Left colon (tissue), 2 donors: ENCODE results near the gene TSPAN11. TPM values are rescaled to one million over a fixed set of nuclear protein-coding genes. Genes with fewer than 3 reads are reported as not detected.

Experiments used
- ATAC-seq: fragments of 200-7000 bp; cut with Tn5 transposase; one replicate; pipeline ENCODE4 v1.9.1; 2020; ENCODE audit warnings: mild to moderate bottlenecking, moderate library complexity
- DNase-seq, 2 donors: peaks; one replicate each; pipeline ENCODE4 v3.0.0-alpha.2; 2020
- intact Hi-C, 2 donors: fragments of 100-400 bp; cut with DNase I in 1 of 2; cut with micrococcal nuclease in 1 of 2; formaldehyde crosslinking; loops; one replicate each; pipeline versions ENCODE4 v1.11.2 to v1.14.0; 2022; cut with DNase I, micrococcal nuclease
- total RNA-seq, 2 donors: library from RNA; stranded (reverse); fragmentation: NEBNext Ultra II Directional; extraction: Animal tissue kit (Norgen Biotek cat#: 25700); gene quantifications; one replicate each; pipeline ENCODE4 v1.2.1, GENCODE V29; 2021
- donor health status: DM: no; HTN: no; CAD: no.
- donor health status: DM: yes; HTN: yes; CAD: no.

Gene TSPAN11
- total RNA-seq, 2 donors from 2014 or later: 2.7 to 4.6 TPM

GRCh38 chr12:30991466-30991865, 64.9 kb downstream of the TSPAN11 start:
- DNase-seq: no peak
- intact Hi-C loops: no loop called here
- no peak for ATAC-seq

GRCh38 chr12:30992381-30992780, 65.8 kb downstream of the TSPAN11 start:
- DNase-seq: no peak
- intact Hi-C loops: no loop called here
- ATAC-seq: no peak

GRCh38 chr12:30993766-30994165, 67.2 kb downstream of the TSPAN11 start:
- DNase-seq: no peak
- intact Hi-C loops: no loop called here
- no peak for ATAC-seq

GRCh38 chr12:30994274-30994673, 67.7 kb downstream of the TSPAN11 start:
- intact Hi-C loops: no loop called here
- no peak for ATAC-seq
- no peak for DNase-seq

- no peak for DNase-seq
- no peak for ATAC-seq
- intact Hi-C loops: no loop called here
Observed at GRCh38 chr12:30996255-30996654, 69.7 kb downstream of the TSPAN11 start.

- intact Hi-C loops: no loop called here
- DNase-seq: no peak
- no peak for ATAC-seq
Observed at GRCh38 chr12:30996752-30997151, 70.2 kb downstream of the TSPAN11 start.

- no peak for DNase-seq
- intact Hi-C loops: no loop called here
- no peak for ATAC-seq
Observed at GRCh38 chr12:30997685-30998440, 71.3 kb downstream of the TSPAN11 start.

- no peak for ATAC-seq
- DNase-seq: no peak
- intact Hi-C loops: no loop called here
Observed at GRCh38 chr12:30999011-30999410, 72.5 kb downstream of the TSPAN11 start.

- ATAC-seq: no peak
Observed at GRCh38 chr12:30999723-31000122, 73.2 kb downstream of the TSPAN11 start.

GRCh38 chr12:31000751-31001150, 74.2 kb downstream of the TSPAN11 start:
- no peak for ATAC-seq
- DNase-seq: no peak
- intact Hi-C loops: no loop called here

More at GRCh38 chr12:30999723-31000122, 73.2 kb downstream of the TSPAN11 start:
- no peak for DNase-seq
- intact Hi-C loops: no loop called here

- intact Hi-C loops: no loop called here
- DNase-seq: no peak
- ATAC-seq: no peak
Observed at GRCh38 chr12:31001581-31002360, 75.2 kb downstream of the TSPAN11 start.

- intact Hi-C loops: no loop called here
- ATAC-seq (no peak), DNase-seq (no peak)
Observed at GRCh38 chr12:31002361-31002725, 75.8 kb downstream of the TSPAN11 start.

- DNase-seq: no peak
- intact Hi-C loops: no loop called here
- no peak for ATAC-seq
Observed at GRCh38 chr12:31002999-31003398, 76.5 kb downstream of the TSPAN11 start.

GRCh38 chr12:31003861-31004640, 77.5 kb downstream of the TSPAN11 start:
- ATAC-seq: no peak
- intact Hi-C loops: no loop called here
- DNase-seq: no peak

GRCh38 chr12:31004666-31005065, 78.1 kb downstream of the TSPAN11 start:
- intact Hi-C loops: no loop called here
- DNase-seq (no peak), ATAC-seq (no peak)

- ATAC-seq: no peak
- no peak for DNase-seq
- intact Hi-C loops: no loop called here
Observed at GRCh38 chr12:31005256-31005943, 78.9 kb downstream of the TSPAN11 start.

- ATAC-seq (peak; percentile 77), DNase-seq (no peak)
- intact Hi-C loops: no loop called here
Observed at GRCh38 chr12:31005944-31006361, 79.4 kb downstream of the TSPAN11 start.

GRCh38 chr12:31006416-31007152, 80.0 kb downstream of the TSPAN11 start:
- ATAC-seq (no peak), DNase-seq (no peak)
- intact Hi-C loops: no loop called here

GRCh38 chr12:31007153-31007495, 80.6 kb downstream of the TSPAN11 start:
- ATAC-seq (no peak), DNase-seq (no peak)
- intact Hi-C loops: no loop called here
